ENCODE measurements around the gene STX2. TPM values are rescaled to one million over a fixed set of nuclear protein-coding genes. Genes with fewer than 3 reads are reported as not detected.
A peak's percentile ranks its signal among the peaks of the same experiment; 100 is the strongest.

Gene STX2
- total RNA-seq, 1 donor from 2014 or later = 14.0 TPM

DNA sequence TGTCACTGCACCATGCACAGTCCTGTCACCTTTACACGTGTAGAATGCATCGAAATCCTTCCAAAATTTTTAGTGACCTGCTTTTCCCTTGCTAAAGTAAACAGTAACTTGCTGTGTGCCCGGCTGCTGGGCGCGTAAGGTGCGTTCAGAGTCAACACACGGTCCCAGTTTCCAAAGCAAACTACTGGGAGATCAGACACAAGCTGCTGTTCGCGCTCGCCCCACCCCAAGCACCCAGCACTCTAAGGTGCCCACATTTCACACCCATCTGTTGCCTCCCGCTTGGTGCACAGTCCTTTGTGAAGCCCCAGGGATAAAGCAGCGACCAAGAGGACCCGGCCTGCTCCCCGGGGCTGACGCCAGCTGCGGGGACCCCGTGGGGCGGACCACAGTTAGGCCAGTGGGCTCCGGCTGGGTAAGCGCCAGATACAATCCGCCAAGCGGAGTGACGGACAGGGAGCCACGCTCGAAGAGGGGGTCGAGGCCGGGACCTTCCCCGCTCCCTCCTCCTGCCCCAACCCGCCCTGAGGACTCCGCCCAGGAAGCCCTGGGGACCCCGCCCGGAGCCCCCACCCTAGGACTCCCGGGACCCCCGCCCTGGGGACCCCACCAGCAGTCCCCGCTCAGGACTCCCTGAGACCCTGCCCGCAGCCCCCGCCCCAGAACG is 633 bp downstream of the STX2 start:
- Mint-ChIP-seq H3K36me3 (no peaks in the 10 kb centered on the region), H3K27me3 (ENCODE audit: low read depth) (peaks cover 2% of the 10 kb centered on the region), H3K27ac (no peak overlapping the region), H3K4me3 (peak overlapping the region; percentile 73), H3K4me1 (peaks cover 18% of the 10 kb centered on the region), H3K9me3 (no peaks in the 10 kb centered on the region)
- TF ChIP-seq, protein P1, sequence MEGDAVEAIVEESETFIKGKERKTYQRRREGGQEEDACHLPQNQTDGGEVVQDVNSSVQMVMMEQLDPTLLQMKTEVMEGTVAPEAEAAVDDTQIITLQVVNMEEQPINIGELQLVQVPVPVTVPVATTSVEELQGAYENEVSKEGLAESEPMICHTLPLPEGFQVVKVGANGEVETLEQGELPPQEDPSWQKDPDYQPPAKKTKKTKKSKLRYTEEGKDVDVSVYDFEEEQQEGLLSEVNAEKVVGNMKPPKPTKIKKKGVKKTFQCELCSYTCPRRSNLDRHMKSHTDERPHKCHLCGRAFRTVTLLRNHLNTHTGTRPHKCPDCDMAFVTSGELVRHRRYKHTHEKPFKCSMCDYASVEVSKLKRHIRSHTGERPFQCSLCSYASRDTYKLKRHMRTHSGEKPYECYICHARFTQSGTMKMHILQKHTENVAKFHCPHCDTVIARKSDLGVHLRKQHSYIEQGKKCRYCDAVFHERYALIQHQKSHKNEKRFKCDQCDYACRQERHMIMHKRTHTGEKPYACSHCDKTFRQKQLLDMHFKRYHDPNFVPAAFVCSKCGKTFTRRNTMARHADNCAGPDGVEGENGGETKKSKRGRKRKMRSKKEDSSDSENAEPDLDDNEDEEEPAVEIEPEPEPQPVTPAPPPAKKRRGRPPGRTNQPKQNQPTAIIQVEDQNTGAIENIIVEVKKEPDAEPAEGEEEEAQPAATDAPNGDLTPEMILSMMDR (IDR thresholded peaks at IDR 0.05; ENCODE audit: unreplicated experiment) = no peak
- peak; percentile 32 to 57 for DNase-seq (ENCODE audit: low spot score in 2 of 2, unreplicated experiment in 2 of 2)

DNA sequence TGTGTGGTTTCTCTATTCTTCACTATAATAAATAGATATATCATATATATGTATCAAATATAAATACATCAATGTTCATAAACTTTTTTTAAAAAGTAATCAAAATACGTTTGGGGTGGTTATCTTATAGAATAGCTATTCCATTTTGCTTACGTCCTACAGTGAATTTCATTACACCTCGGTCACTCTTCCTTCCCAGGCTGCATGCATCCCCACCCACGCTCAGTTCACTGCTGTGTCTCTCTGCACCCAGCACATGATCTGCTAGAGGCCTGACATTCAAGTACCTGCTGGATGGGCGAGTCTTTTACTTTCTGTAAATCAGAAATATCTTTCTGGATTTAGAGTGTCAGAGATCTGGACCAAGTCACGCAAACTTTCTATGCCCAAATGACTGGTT is 3.6 kb downstream of the STX2 start:
- H3K9me3 Mint-ChIP-seq = no peaks in the 10 kb centered on the region
- H3K27ac Mint-ChIP-seq = no peak overlapping the region
- H3K4me1 Mint-ChIP-seq = peaks cover 24% of the 10 kb centered on the region
- H3K27me3 Mint-ChIP-seq (ENCODE audit: low read depth) = peaks cover 2% of the 10 kb centered on the region
- no peaks in the 10 kb centered on the region for H3K36me3 Mint-ChIP-seq
- no peak overlapping the region for H3K4me3 Mint-ChIP-seq
- TF ChIP-seq, protein P1 (IDR thresholded peaks at IDR 0.05; ENCODE audit: unreplicated experiment) = no peak
- DNase-seq (ENCODE audit: low spot score in 2 of 2, unreplicated experiment in 2 of 2) = no peak

DNA sequence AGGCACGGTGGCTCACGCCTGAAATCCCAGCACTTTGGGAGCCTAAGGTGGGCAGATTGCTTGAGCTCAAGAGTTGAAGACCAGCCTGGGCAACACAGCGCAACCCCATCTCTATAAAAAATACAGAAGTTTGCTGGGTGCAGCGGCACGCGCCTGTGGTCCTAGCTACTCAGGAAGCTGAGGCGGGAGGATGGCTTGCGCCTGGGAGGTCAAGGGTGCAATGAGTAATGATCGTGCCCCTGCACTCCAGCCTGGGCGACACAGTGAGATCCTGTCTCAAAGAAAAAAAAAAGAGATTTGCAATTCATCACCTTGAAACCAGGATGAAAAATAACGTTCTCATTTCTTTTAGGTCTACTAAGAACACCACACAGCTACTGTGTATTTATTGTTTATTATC is 4.0 kb downstream of the STX2 start:
- Mint-ChIP-seq H3K4me3 (no peak overlapping the region), H3K36me3 (no peaks in the 10 kb centered on the region), H3K27ac (no peak overlapping the region), H3K9me3 (no peaks in the 10 kb centered on the region), H3K4me1 (peaks cover 22% of the 10 kb centered on the region), H3K27me3 (ENCODE audit: low read depth) (peaks cover 2% of the 10 kb centered on the region)
- TF ChIP-seq, protein P1 (IDR thresholded peaks at IDR 0.05; ENCODE audit: unreplicated experiment) = no peak
- DNase-seq (ENCODE audit: low spot score in 2 of 2, unreplicated experiment in 2 of 2) = no peak

DNA sequence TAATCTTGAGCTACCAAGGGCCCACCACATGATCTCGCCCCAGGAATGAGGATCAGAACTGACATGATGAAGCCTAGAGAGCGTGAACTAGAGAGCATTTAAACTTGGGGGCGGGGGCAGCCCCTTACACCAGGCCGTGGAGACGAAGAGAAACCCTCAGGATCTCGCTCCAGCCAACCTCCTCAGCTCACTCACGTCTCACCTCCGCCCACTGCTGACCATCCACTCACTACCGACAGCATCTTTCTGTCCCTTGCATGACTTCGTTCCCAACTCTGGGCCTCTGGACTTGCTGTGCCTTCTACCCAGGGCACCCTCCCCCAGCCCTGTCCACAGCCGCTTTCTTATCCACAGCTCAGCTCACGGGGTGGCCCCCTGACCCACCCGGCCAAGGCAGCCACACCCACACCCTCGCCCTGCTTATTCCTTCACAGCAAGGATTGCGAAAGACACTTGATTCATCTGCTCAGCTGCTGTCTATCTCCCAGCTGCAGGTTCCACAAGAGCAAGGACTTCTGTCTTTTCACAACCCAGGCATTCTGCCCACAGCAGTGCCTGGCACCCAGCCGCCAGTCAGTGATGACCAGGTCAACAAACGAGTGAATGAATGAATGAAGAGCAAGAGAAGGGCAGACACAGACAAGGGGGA is 6.4 kb downstream of the STX2 start:
- TF ChIP-seq, protein P1 (IDR thresholded peaks at IDR 0.05; ENCODE audit: unreplicated experiment) = no peak
- H3K27ac Mint-ChIP-seq = no peak overlapping the region
- H3K27me3 Mint-ChIP-seq (ENCODE audit: low read depth) = no peaks in the 10 kb centered on the region
- no peaks in the 10 kb centered on the region for H3K9me3 Mint-ChIP-seq
- DNase-seq (ENCODE audit: low spot score in 2 of 2, unreplicated experiment in 2 of 2) = no peak
- no peak overlapping the region for H3K4me3 Mint-ChIP-seq
- no peaks in the 10 kb centered on the region for H3K36me3 Mint-ChIP-seq
- H3K4me1 Mint-ChIP-seq = peaks cover 8% of the 10 kb centered on the region

DNA sequence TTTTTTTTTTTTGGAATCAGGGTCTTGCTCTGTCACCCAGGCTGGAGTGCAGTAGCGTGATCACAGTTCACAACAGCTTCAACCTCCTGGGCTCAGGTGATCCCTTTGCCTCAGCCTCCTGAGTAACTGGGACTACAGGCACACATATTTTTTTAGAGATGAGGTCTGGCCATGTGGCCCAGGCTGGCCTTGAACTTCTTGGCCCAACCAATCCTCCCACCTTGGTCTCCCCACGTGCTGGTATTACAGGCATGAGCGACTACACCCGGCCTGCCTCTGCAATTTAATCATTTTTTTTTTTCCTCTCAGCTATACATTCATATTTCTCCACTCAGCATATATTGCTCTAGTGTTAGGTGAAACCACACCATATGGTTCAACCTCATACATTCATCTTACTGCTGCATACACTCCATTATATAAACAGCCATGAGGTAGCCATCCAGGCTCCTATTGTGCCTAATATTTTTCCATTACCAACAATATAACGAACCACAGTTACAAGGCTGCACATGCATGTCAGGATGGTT is 7.1 kb downstream of the STX2 start:
- no peaks in the 10 kb centered on the region for H3K9me3 Mint-ChIP-seq
- DNase-seq (ENCODE audit: low spot score in 2 of 2, unreplicated experiment in 2 of 2) = no peak
- H3K36me3 Mint-ChIP-seq = no peaks in the 10 kb centered on the region
- peaks cover 8% of the 10 kb centered on the region for H3K4me1 Mint-ChIP-seq
- H3K27me3 Mint-ChIP-seq (ENCODE audit: low read depth) = no peaks in the 10 kb centered on the region
- no peak overlapping the region for H3K4me3 Mint-ChIP-seq
- H3K27ac Mint-ChIP-seq = no peak overlapping the region
- TF ChIP-seq, protein P1 (IDR thresholded peaks at IDR 0.05; ENCODE audit: unreplicated experiment) = no peak
